ENCODE data around the gene PTPMT1.

GRCh38 chr11:47572715-47573255, 7.4 kb downstream of the PTPMT1 start:
- TF ChIP-seq POLR2A (IDR thresholded peaks at IDR 0.05) (no peak), CTCF (IDR thresholded peaks at IDR 0.05) (no peak)

All from right lobe of liver (tissue), 4 donors.